Small intestine (tissue), 7 donors: ENCODE data around the gene ST6GAL1. TPM values are rescaled to one million over a fixed set of nuclear protein-coding genes. Genes with fewer than 3 reads are reported as not detected.
"Not testable (repeated sequence)": the region's sequence is repeated elsewhere in the genome, so short reads cannot be mapped to it uniquely, and the experiment has no call there.

Source experiments
- DNase-seq, 2 donors: peaks; one replicate each; pipeline versions ENCODE4 v3.0.0 to v3.0.0-alpha.2; 2013
- FAIRE-seq: peaks from 2 replicates; lab custom pipeline; 2012; peaks lifted over from hg19 to GRCh38; lab: Jason Lieb, UNC
- H3K27ac ChIP-seq, 3 donors: one replicate each; pipeline ENCODE4 v1.5.1; 2013; ENCODE audit warnings: low read length in 2 of 3, mild to moderate bottlenecking in 2 of 3, control low read depth in 1 of 3, inconsistent platforms in 1 of 3, low read depth in 1 of 3, moderate library complexity in 1 of 3
- H3K27me3 ChIP-seq, 3 donors: one replicate each; pipeline ENCODE4 v1.6.1; 2013; ENCODE audit warnings: low read length in 3 of 3, inconsistent platforms in 1 of 3; ENCODE audit not compliant: control insufficient read depth in 3 of 3, insufficient read depth in 3 of 3
- H3K36me3 ChIP-seq, 3 donors: one replicate each; pipeline ENCODE4 v1.6.1; 2013; ENCODE audit warnings: low read length in 3 of 3, inconsistent platforms in 1 of 3, low read depth in 1 of 3, mild to moderate bottlenecking in 1 of 3, moderate library complexity in 1 of 3; ENCODE audit not compliant: control insufficient read depth in 3 of 3, insufficient read depth in 2 of 3
- H3K4me1 ChIP-seq, 3 donors: one replicate each; pipeline ENCODE4 v1.6.1; 2013; ENCODE audit warnings: low read length in 2 of 3, inconsistent platforms in 1 of 3, low read depth in 1 of 3, mild to moderate bottlenecking in 1 of 3, moderate library complexity in 1 of 3; ENCODE audit not compliant: control insufficient read depth in 3 of 3, insufficient read depth in 2 of 3
- H3K4me3 ChIP-seq, 3 donors: one replicate each; pipeline ENCODE4 v1.5.1; 2013; ENCODE audit warnings: low read length in 3 of 3, control low read depth in 1 of 3, inconsistent platforms in 1 of 3, low read depth in 1 of 3, mild to moderate bottlenecking in 1 of 3, moderate library complexity in 1 of 3
- H3K9me3 ChIP-seq, 2 donors: one replicate each; pipeline ENCODE4 v1.6.1; 2013; ENCODE audit warnings: low read depth in 1 of 2, low read length in 1 of 2; ENCODE audit not compliant: control insufficient read depth in 2 of 2, insufficient read depth in 1 of 2
- WGBS, 3 donors: extraction: QIAGEN DNeasy Blood & Tissue Kit; methylation state at CpG; one replicate each; pipeline ENCODE4 v1.1.7; 2013; 5-methylcytosine and 5-hydroxymethylcytosine counted together
- polyA plus RNA-seq, 4 donors: library from polyadenylated mRNA; stranded (reverse) in 3 of 4; unstranded in 1 of 4; fragments of 200-250 nt in 3 of 4; fragments of 120-200 nt in 1 of 4; gene quantifications; one replicate each; pipeline versions ENCODE4 v1.2.1 to v1.2.3, GENCODE V29; 2013
- donor health status: healthy with polysubstance abuse.
- donor health status: control.
- donor health status: control.
- donor health status: Bipolar disorder and iron deficiency.
- donor health status: healthy.

Gene ST6GAL1
- polyA plus RNA-seq, 4 donors: 0.45 to 219 (median 11.0) TPM

- no peak for FAIRE-seq
These were observed 113.9 kb downstream of the ST6GAL1 start for GRCh38 chr3:187044206-187044605.

GRCh38 chr3:187044867-187045552 lies 114.7 kb downstream of the ST6GAL1 start:
- no peak for DNase-seq
- no peaks in the 10 kb centered on the region for H3K27me3 ChIP-seq

More at GRCh38 chr3:187044206-187044605, 113.9 kb downstream of the ST6GAL1 start:
- 69 to 83% (median 82%) methylated on average over 3 of the region's 3 CpGs for WGBS, 3 donors
- peak in 1 of 2 donors; percentile 37 for DNase-seq
- no peaks in the 10 kb centered on the region for H3K27me3 ChIP-seq
- no peaks in the 10 kb centered on the region for H3K9me3 ChIP-seq
- peak overlapping the region in 2 of 3 donors; percentile 50 to 67 for H3K27ac ChIP-seq
- H3K4me1 ChIP-seq: peaks cover 0 to 63% (median 3%) of the 10 kb centered on the region in 3 donors
- H3K36me3 ChIP-seq: peaks cover 0 to 28% (median 0%) of the 10 kb centered on the region in 3 donors
- no peak overlapping the region for H3K4me3 ChIP-seq

GRCh38 chr3:187046033-187046432 lies 115.7 kb downstream of the ST6GAL1 start:
- DNase-seq: no peak
- no peak overlapping the region for H3K4me3 ChIP-seq
- peaks cover 0 to 34% (median 0%) of the 10 kb centered on the region in 3 donors for H3K36me3 ChIP-seq
- no peaks in the 10 kb centered on the region for H3K9me3 ChIP-seq
- FAIRE-seq: no peak
- H3K27ac ChIP-seq: no peak overlapping the region
- no peaks in the 10 kb centered on the region for H3K27me3 ChIP-seq
- WGBS, 3 donors: 91 to 94% (median 93%) methylated on average over 2 of the region's 2 CpGs
- H3K4me1 ChIP-seq: peaks cover 0 to 57% (median 6%) of the 10 kb centered on the region in 3 donors

More at GRCh38 chr3:187044867-187045552, 114.7 kb downstream of the ST6GAL1 start:
- Histone ChIP-seq H3K4me3 (no peak overlapping the region), H3K27ac (peak overlapping the region in 1 of 3 donors; percentile 50), H3K4me1 (peaks cover 0 to 62% (median 7%) of the 10 kb centered on the region in 3 donors), H3K36me3 (peaks cover 0 to 31% (median 0%) of the 10 kb centered on the region in 3 donors), H3K9me3 (no peaks in the 10 kb centered on the region)
- WGBS, 3 donors: 46 to 69% (median 65%) methylated on average over 4 of the region's 4 CpGs
- FAIRE-seq: no peak

- Histone ChIP-seq H3K27ac (peak overlapping the region in 1 of 3 donors; percentile 77), H3K36me3 (peaks cover 0 to 25% (median 0%) of the 10 kb centered on the region in 3 donors), H3K27me3 (no peaks in the 10 kb centered on the region), H3K9me3 (no peaks in the 10 kb centered on the region), H3K4me3 (no peak overlapping the region), H3K4me1 (peaks cover 0 to 24% (median 4%) of the 10 kb centered on the region in 3 donors)
- FAIRE-seq (no peak), DNase-seq (peak in 1 of 2 donors; percentile 66)
- 70 to 87% (median 72%) methylated on average over 5 of the region's 5 CpGs for WGBS, 3 donors
These were observed 119.3 kb downstream of the ST6GAL1 start for GRCh38 chr3:187049462-187050101.

GRCh38 chr3:187051066-187051465 lies 120.7 kb downstream of the ST6GAL1 start:
- no peaks in the 10 kb centered on the region for H3K27me3 ChIP-seq
- no peak overlapping the region for H3K27ac ChIP-seq
- WGBS, 3 donors: 90 to 95% (median 93%) methylated on average over 5 of the region's 5 CpGs
- peaks cover 0 to 20% (median 0%) of the 10 kb centered on the region in 3 donors for H3K36me3 ChIP-seq
- H3K4me3 ChIP-seq: no peak overlapping the region
- H3K9me3 ChIP-seq: no peaks in the 10 kb centered on the region
- peaks cover 0 to 21% (median 4%) of the 10 kb centered on the region in 3 donors for H3K4me1 ChIP-seq
- DNase-seq: no peak
- no peak for FAIRE-seq

GRCh38 chr3:187051724-187052366 lies 121.5 kb downstream of the ST6GAL1 start:
- H3K9me3 ChIP-seq: no peaks in the 10 kb centered on the region
- DNase-seq (no peak), FAIRE-seq (no peak)
- H3K36me3 ChIP-seq: peaks cover 0 to 19% (median 0%) of the 10 kb centered on the region in 3 donors
- no peak overlapping the region for H3K27ac ChIP-seq
- peaks cover 0 to 21% (median 4%) of the 10 kb centered on the region in 3 donors for H3K4me1 ChIP-seq
- no peak overlapping the region for H3K4me3 ChIP-seq
- 93 to 97% (median 96%) methylated on average over 3 of the region's 3 CpGs for WGBS, 3 donors
- H3K27me3 ChIP-seq: no peaks in the 10 kb centered on the region

GRCh38 chr3:187052427-187052826 lies 122.1 kb downstream of the ST6GAL1 start:
- H3K27ac ChIP-seq, H3K9me3 ChIP-seq, DNase-seq, FAIRE-seq, H3K4me3 ChIP-seq, H3K27me3 ChIP-seq: not testable (repeated sequence)
- Histone ChIP-seq H3K36me3 (peaks cover 0 to 23% (median 0%) of the 10 kb centered on the region in 3 donors), H3K4me1 (peaks cover 0 to 20% (median 4%) of the 10 kb centered on the region in 3 donors)
- 93 to 95% (median 94%) methylated on average over 2 of the region's 2 CpGs for WGBS, 3 donors

GRCh38 chr3:187054433-187054832 lies 124.1 kb downstream of the ST6GAL1 start:
- not testable (repeated sequence) for H3K27ac ChIP-seq, H3K4me1 ChIP-seq, H3K27me3 ChIP-seq, FAIRE-seq, DNase-seq, H3K4me3 ChIP-seq
- WGBS, 3 donors: 90 to 96% (median 92%) methylated on average over 2 of the region's 2 CpGs
- peaks cover 2 to 14% of the 10 kb centered on the region in 2 donors for H3K9me3 ChIP-seq
- H3K36me3 ChIP-seq: peaks cover 0 to 23% (median 0%) of the 10 kb centered on the region in 3 donors
